Activated naive CD8-positive, alpha-beta T cell (primary cell): ENCODE results near the gene TECR.
"Not testable (repeated sequence)": the region's sequence is repeated elsewhere in the genome, so short reads cannot be mapped to it uniquely, and the experiment has no call there.

Source experiments
- H3K27ac Mint-ChIP-seq: one replicate; pipeline ENCODE4 v1.8.0; 2021; ENCODE audit warnings: mixed read lengths
- H3K27me3 Mint-ChIP-seq: one replicate; pipeline ENCODE4 v1.8.0; 2021; ENCODE audit warnings: mixed read lengths
- H3K36me3 Mint-ChIP-seq: one replicate; pipeline ENCODE4 v1.8.0; 2021; ENCODE audit warnings: mixed read lengths
- H3K4me1 Mint-ChIP-seq: one replicate; pipeline ENCODE4 v1.8.0; 2021; ENCODE audit warnings: low read depth, mixed read lengths
- H3K4me3 Mint-ChIP-seq: one replicate; pipeline ENCODE4 v1.8.0; 2021; ENCODE audit warnings: mild to moderate bottlenecking, mixed read lengths
- H3K9me3 Mint-ChIP-seq: one replicate; pipeline ENCODE4 v1.8.0; 2021; ENCODE audit warnings: low read depth, mixed read lengths

The TECR gene

GRCh38 chr19:14502334-14503092 lies 26.9 kb upstream of the TECR start:
- no peak overlapping the region for H3K4me3 Mint-ChIP-seq
- H3K27me3 Mint-ChIP-seq, result no peaks in the 10 kb centered on the region
- H3K27ac Mint-ChIP-seq, result no peak overlapping the region
- no peaks in the 10 kb centered on the region for H3K36me3 Mint-ChIP-seq
- H3K4me1 Mint-ChIP-seq, result peaks cover 39% of the 10 kb centered on the region
- no peaks in the 10 kb centered on the region for H3K9me3 Mint-ChIP-seq

GRCh38 chr19:14503285-14503684 lies 26.1 kb upstream of the TECR start:
- no peaks in the 10 kb centered on the region for H3K36me3 Mint-ChIP-seq

DNA sequence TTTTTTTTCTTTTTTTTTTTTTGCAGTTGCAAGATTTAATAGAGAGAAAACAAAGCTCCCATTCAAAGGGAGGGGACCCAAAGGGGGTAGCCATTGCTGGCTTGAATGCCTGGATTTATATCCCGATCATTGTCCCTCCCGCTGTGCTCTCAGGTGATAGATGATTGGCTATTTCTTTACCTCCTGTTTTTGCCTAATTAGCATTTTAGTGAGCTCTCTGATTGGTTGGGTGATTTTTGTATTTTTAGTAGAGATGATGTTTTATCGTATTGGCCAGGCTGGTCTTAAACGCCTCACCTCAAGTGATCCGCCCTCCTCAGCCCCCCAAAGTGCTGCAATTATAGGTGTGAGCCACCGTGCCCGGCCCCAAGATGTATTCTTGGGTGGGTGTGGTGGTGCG lies 24.8 kb upstream of the TECR start:
- H3K27me3 Mint-ChIP-seq, H3K9me3 Mint-ChIP-seq, H3K4me3 Mint-ChIP-seq, H3K36me3 Mint-ChIP-seq, H3K27ac Mint-ChIP-seq: not testable (repeated sequence)
- H3K4me1 Mint-ChIP-seq, result peaks cover 55% of the 10 kb centered on the region

More at GRCh38 chr19:14503285-14503684, 26.1 kb upstream of the TECR start:
- no peak overlapping the region for H3K27ac Mint-ChIP-seq
- no peak overlapping the region for H3K4me3 Mint-ChIP-seq
- no peaks in the 10 kb centered on the region for H3K9me3 Mint-ChIP-seq
- no peaks in the 10 kb centered on the region for H3K27me3 Mint-ChIP-seq
- H3K4me1 Mint-ChIP-seq, result peaks cover 46% of the 10 kb centered on the region

GRCh38 chr19:14505488-14506239 lies 23.7 kb upstream of the TECR start:
- Mint-ChIP-seq H3K27me3 (no peaks in the 10 kb centered on the region), H3K4me1 (peaks cover 60% of the 10 kb centered on the region), H3K27ac (peak overlapping the region; percentile 83), H3K9me3 (no peaks in the 10 kb centered on the region), H3K36me3 (no peaks in the 10 kb centered on the region), H3K4me3 (peak overlapping the region; percentile 58)

GRCh38 chr19:14507704-14508542 lies 21.5 kb upstream of the TECR start:
- H3K4me1 Mint-ChIP-seq, result peaks cover 67% of the 10 kb centered on the region
- H3K36me3 Mint-ChIP-seq, result no peaks in the 10 kb centered on the region
- H3K27ac Mint-ChIP-seq, result peak overlapping the region; percentile 84
- no peaks in the 10 kb centered on the region for H3K27me3 Mint-ChIP-seq
- peak overlapping the region; percentile 65 for H3K4me3 Mint-ChIP-seq
- H3K9me3 Mint-ChIP-seq, result no peaks in the 10 kb centered on the region

- Mint-ChIP-seq H3K4me1 (peaks cover 66% of the 10 kb centered on the region), H3K27me3 (no peaks in the 10 kb centered on the region), H3K27ac (peak overlapping the region; percentile 23), H3K9me3 (no peaks in the 10 kb centered on the region), H3K36me3 (peaks cover 8% of the 10 kb centered on the region), H3K4me3 (no peak overlapping the region)
These were observed 18.8 kb upstream of the TECR start for GRCh38 chr19:14510311-14511228.

GRCh38 chr19:14511229-14511593 lies 18.2 kb upstream of the TECR start:
- Mint-ChIP-seq H3K36me3 (peaks cover 12% of the 10 kb centered on the region), H3K4me3 (no peak overlapping the region), H3K27me3 (no peaks in the 10 kb centered on the region), H3K27ac (peak overlapping the region; percentile 23), H3K4me1 (peaks cover 66% of the 10 kb centered on the region), H3K9me3 (no peaks in the 10 kb centered on the region)

GRCh38 chr19:14512406-14512961 lies 16.9 kb upstream of the TECR start:
- peaks cover 59% of the 10 kb centered on the region for H3K4me1 Mint-ChIP-seq
- H3K9me3 Mint-ChIP-seq, result no peaks in the 10 kb centered on the region
- no peak overlapping the region for H3K4me3 Mint-ChIP-seq
- H3K27me3 Mint-ChIP-seq, result no peaks in the 10 kb centered on the region
- H3K36me3 Mint-ChIP-seq, result peaks cover 17% of the 10 kb centered on the region
- peak overlapping the region; percentile 6 for H3K27ac Mint-ChIP-seq

- no peaks in the 10 kb centered on the region for H3K9me3 Mint-ChIP-seq
- H3K4me1 Mint-ChIP-seq, result peaks cover 51% of the 10 kb centered on the region
- H3K27me3 Mint-ChIP-seq, result no peaks in the 10 kb centered on the region
- peak overlapping the region; percentile 95 for H3K4me3 Mint-ChIP-seq
- H3K27ac Mint-ChIP-seq, result peak overlapping the region; percentile 84
- H3K36me3 Mint-ChIP-seq, result peaks cover 17% of the 10 kb centered on the region
These were observed 15.1 kb upstream of the TECR start for GRCh38 chr19:14514215-14514863.

DNA sequence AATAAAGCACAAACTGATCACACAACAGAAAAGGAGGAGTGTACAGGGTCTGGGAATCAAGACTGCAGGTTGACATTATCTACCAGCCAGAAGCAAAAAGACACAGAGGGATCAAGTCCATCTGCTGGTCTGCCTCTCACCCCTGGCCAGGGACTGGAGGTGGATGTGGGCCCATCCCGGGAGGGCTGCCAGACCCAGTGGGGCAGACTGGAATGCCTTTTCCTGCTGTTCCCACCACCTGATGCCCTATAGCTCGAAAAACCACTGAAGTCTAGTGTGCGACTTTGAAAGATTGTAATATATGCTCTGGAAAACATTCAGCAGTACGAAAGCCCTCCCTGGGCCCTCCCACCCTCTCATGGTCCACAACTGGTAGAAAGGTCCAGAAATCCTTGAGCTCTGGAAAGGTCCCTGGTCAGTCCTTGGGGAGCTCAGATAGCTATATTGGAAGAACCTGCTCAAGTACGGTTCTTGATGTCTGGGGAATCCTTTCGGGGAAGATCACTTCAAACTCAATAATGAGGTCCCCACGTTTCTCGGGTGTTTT lies 13.8 kb upstream of the TECR start:
- H3K27ac Mint-ChIP-seq, result peak overlapping the region; percentile 84
- H3K9me3 Mint-ChIP-seq, result no peaks in the 10 kb centered on the region
- no peaks in the 10 kb centered on the region for H3K27me3 Mint-ChIP-seq
- peak overlapping the region; percentile 95 for H3K4me3 Mint-ChIP-seq
- H3K36me3 Mint-ChIP-seq, result peaks cover 17% of the 10 kb centered on the region
- H3K4me1 Mint-ChIP-seq, result peaks cover 57% of the 10 kb centered on the region

GRCh38 chr19:14516048-14516534 lies 13.3 kb upstream of the TECR start:
- Mint-ChIP-seq H3K27me3 (no peaks in the 10 kb centered on the region), H3K4me1 (peaks cover 51% of the 10 kb centered on the region), H3K4me3 (peak overlapping the region; percentile 95), H3K27ac (peak overlapping the region; percentile 84), H3K9me3 (no peaks in the 10 kb centered on the region), H3K36me3 (peaks cover 17% of the 10 kb centered on the region)

- Mint-ChIP-seq H3K4me1 (peaks cover 54% of the 10 kb centered on the region), H3K9me3 (no peaks in the 10 kb centered on the region), H3K27me3 (no peaks in the 10 kb centered on the region)
These were observed 12.5 kb upstream of the TECR start for GRCh38 chr19:14516746-14517438.

DNA sequence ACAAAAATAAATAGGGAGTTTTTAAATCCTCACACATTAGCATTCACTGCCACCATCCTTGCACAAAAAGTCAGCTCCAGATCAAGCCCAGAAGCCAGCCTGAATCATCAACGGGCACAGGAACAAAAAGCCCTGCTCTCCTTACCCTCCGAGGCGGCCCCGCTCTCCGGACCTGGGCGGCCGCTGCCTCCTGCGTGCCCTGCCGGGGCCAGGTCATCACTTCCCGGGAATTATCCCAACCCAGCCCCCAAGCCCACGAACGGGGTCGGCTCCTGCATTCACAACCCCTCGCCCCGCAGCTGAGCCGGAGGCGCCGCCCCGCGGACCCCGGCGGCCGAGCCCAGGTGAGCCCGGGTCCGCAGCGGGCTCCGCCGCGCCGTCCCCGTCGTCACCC lies 12.0 kb upstream of the TECR start:
- peaks cover 17% of the 10 kb centered on the region for H3K36me3 Mint-ChIP-seq

More at GRCh38 chr19:14516746-14517438, 12.5 kb upstream of the TECR start:
- Mint-ChIP-seq H3K36me3 (peaks cover 17% of the 10 kb centered on the region), H3K27ac (peak overlapping the region; percentile 84), H3K4me3 (peak overlapping the region; percentile 95)

More for the DNA sequence above, 12.0 kb upstream of the TECR start:
- H3K4me3 Mint-ChIP-seq, result peak overlapping the region; percentile 95
- H3K27ac Mint-ChIP-seq, result peak overlapping the region; percentile 84
- no peaks in the 10 kb centered on the region for H3K27me3 Mint-ChIP-seq
- H3K4me1 Mint-ChIP-seq, result peaks cover 59% of the 10 kb centered on the region
- H3K9me3 Mint-ChIP-seq, result no peaks in the 10 kb centered on the region
